Measurements from ENCODE around the gene AXIN2. TPM values are rescaled to one million over a fixed set of nuclear protein-coding genes. Genes with fewer than 3 reads are reported as not detected.
A peak's percentile ranks its signal among the peaks of the same experiment; 100 is the strongest.
"Not testable (repeated sequence)": the region's sequence is repeated elsewhere in the genome, so short reads cannot be mapped to it uniquely, and the experiment has no call there.

The AXIN2 gene
- total RNA-seq, 4 donors from 2014 or later = 9.8 to 36.9 (median 19.8) TPM

DNA sequence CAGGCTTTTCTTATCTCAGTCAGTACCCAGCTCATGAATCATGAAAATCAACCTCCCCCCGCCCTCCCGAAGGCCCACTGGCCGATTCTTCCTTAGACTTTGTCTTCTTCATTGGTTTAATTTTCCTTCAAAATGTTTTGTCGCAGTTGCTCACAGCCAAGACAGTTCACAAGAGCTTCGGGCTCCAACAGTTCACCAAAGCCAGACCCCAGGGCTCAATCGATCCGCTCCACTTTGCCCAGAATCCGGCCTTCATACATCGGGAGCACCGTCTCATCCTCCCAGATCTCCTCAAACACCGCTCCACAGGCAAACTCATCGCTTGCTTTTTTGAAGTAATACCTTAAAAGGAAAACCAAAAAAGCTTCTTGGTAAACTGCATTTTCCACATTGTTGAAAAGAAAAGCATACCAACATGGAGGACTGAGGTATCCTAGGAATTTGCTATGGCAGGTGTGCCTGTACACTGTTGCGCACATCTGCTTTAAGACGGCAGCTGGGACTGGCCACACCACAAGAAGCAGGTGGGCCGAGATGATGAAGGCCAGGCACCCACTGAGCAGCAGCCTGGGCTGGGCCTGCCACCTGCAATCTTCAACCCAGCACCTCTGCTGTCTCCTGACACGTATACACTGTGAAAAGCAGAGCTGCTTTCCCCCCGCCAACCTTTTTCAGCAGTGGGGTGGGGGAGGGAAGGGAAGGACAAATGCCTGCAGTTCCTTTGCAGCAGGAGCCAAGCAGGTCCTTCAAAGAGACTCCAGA, 31.5 kb downstream of the AXIN2 start:
- H3K36me3 ChIP-seq = peaks cover 60% of the 10 kb centered on the region
- TF ChIP-seq POLR2AphosphoS5 (IDR thresholded peaks at IDR 0.05) (no peak), EP300 (IDR thresholded peaks at IDR 0.05) (no peak), POLR2A (IDR thresholded peaks at IDR 0.05) (no peak)
- TF ChIP-seq, protein P1, sequence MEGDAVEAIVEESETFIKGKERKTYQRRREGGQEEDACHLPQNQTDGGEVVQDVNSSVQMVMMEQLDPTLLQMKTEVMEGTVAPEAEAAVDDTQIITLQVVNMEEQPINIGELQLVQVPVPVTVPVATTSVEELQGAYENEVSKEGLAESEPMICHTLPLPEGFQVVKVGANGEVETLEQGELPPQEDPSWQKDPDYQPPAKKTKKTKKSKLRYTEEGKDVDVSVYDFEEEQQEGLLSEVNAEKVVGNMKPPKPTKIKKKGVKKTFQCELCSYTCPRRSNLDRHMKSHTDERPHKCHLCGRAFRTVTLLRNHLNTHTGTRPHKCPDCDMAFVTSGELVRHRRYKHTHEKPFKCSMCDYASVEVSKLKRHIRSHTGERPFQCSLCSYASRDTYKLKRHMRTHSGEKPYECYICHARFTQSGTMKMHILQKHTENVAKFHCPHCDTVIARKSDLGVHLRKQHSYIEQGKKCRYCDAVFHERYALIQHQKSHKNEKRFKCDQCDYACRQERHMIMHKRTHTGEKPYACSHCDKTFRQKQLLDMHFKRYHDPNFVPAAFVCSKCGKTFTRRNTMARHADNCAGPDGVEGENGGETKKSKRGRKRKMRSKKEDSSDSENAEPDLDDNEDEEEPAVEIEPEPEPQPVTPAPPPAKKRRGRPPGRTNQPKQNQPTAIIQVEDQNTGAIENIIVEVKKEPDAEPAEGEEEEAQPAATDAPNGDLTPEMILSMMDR (IDR thresholded peaks at IDR 0.05) = no peak

DNA sequence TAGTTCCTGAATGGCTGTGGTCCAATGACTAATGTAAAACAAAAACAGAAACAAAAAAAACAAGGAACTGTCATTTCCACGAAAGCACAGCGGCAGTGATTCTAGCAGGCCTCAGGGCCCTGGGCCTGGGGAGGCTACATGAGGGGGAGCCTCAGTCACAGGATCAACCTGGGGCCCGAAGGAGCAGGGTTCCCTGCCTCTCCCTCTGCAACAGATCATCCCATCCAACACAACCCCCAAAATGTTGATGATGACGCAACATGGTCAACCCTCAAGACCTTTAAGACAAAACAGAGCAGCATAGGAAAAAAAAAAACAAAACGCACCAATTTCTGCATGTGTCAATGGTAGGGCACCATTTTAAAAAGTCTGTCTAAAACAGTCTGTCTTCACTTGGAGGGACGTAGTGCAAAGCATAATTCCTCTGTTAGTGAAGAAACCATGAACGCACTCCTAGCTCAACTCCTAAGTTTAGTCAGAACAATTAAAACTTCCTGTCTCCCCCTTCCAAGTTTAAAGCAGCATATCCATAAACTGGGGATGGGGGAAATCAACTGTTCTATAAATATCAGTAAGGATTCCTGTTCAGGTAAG, 32.3 kb downstream of the AXIN2 start:
- Histone ChIP-seq H3K36me3 (peaks cover 52% of the 10 kb centered on the region), H3K4me1 (peaks cover 24% of the 10 kb centered on the region), H3K27ac (no peak overlapping the region), H3K9me3 (no peaks in the 10 kb centered on the region), H3K27me3 (no peaks in the 10 kb centered on the region), H3K4me3 (no peak overlapping the region)
- 80% methylated on average over 7 of the region's 7 CpGs for WGBS
- DNase-seq (ENCODE audit: low spot score in 2 of 2) = peak in 1 of 2 donors; percentile 47
- TF ChIP-seq POLR2A (IDR thresholded peaks at IDR 0.05) = no peak

More for the DNA sequence above, 31.5 kb downstream of the AXIN2 start:
- H3K27ac ChIP-seq = no peak overlapping the region
- peak in 1 of 2 donors; percentile 52 for DNase-seq (ENCODE audit: low spot score in 2 of 2)
- H3K4me3 ChIP-seq = no peak overlapping the region
- H3K27me3 ChIP-seq = no peaks in the 10 kb centered on the region
- H3K4me1 ChIP-seq = peaks cover 24% of the 10 kb centered on the region
- H3K9me3 ChIP-seq = no peaks in the 10 kb centered on the region
- WGBS = 91% methylated on average over 17 of the region's 17 CpGs

DNA sequence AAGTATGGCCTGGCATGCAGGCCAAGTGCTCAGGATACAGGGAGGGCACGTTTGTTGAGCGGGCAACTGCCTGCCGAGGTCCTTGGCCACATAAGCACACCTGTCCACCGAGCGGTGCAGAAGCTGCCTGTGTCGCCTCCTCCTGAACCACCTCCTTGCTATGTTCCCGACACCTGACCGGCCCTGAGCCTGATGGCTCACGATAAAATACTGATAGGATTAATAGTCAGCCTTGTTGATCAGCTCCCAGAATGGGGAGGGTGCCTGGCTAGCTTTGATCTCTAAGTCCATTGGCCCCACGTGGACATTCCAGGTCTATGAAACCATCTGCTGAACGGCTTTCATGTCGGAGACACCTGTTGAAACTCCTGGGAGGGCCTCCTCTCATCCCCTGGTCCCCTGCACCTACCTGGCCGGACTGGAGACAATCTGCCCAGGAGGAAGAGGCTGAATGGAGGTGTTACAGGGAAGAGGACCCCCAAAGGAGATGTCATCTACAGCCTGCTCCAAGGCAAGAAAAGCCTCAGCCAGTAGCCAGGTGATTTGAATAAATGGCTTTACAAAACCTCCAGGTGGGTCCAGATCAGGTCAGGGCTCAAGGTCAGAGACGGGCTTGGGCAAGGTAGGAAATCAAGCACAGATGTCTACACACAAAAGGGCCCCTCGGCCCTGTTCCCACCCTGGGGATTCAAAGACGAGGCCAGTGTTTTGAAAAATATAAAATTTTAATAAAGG, 33.4 kb downstream of the AXIN2 start:
- no peak for TF ChIP-seq POLR2A (IDR thresholded peaks at IDR 0.05)
- no peak for TF ChIP-seq EP300 (IDR thresholded peaks at IDR 0.05)
- TF ChIP-seq, protein P1 (IDR thresholded peaks at IDR 0.05) = no peak
- TF ChIP-seq POLR2AphosphoS5 (IDR thresholded peaks at IDR 0.05) = no peak
- WGBS = 80% methylated on average over 16 of the region's 16 CpGs

DNA sequence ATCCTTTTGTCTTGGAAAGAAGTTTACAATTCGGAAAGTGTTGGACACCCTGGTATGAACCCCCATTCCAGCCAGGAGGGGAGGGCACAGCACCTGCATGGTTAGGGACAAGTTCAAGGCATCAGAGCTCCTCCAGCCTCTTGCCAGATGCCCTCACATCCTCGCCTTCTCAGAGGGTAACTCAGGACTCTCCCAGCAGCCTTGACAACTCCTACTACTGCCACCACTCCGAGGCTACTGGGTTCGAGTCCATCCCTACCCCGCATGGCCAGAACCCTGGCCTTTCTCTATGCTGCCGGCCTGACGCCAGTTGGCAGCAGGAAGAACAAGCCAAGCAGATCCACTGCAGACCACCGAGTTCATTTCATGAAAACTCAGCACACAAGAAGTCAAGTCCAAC, 34.1 kb downstream of the AXIN2 start:
- H3K4me3 ChIP-seq = no peak overlapping the region
- no peak overlapping the region for H3K27ac ChIP-seq
- WGBS = 89% methylated on average over 8 of the region's 8 CpGs
- no peaks in the 10 kb centered on the region for H3K27me3 ChIP-seq
- H3K4me1 ChIP-seq = peaks cover 18% of the 10 kb centered on the region
- DNase-seq (ENCODE audit: low spot score in 2 of 2) = peak in 1 of 2 donors; percentile 21
- TF ChIP-seq POLR2A (IDR thresholded peaks at IDR 0.05) = no peak
- TF ChIP-seq, protein P1 (IDR thresholded peaks at IDR 0.05) = no peak
- no peak for TF ChIP-seq EP300 (IDR thresholded peaks at IDR 0.05)
- no peak for TF ChIP-seq POLR2AphosphoS5 (IDR thresholded peaks at IDR 0.05)
- peaks cover 34% of the 10 kb centered on the region for H3K36me3 ChIP-seq
- no peaks in the 10 kb centered on the region for H3K9me3 ChIP-seq

More for the DNA sequence above, 33.4 kb downstream of the AXIN2 start:
- no peaks in the 10 kb centered on the region for H3K27me3 ChIP-seq
- H3K27ac ChIP-seq = no peak overlapping the region
- no peak overlapping the region for H3K4me3 ChIP-seq
- no peaks in the 10 kb centered on the region for H3K9me3 ChIP-seq
- peak in 1 of 2 donors; percentile 59 for DNase-seq (ENCODE audit: low spot score in 2 of 2)
- peaks cover 23% of the 10 kb centered on the region for H3K4me1 ChIP-seq
- H3K36me3 ChIP-seq = peaks cover 41% of the 10 kb centered on the region

DNA sequence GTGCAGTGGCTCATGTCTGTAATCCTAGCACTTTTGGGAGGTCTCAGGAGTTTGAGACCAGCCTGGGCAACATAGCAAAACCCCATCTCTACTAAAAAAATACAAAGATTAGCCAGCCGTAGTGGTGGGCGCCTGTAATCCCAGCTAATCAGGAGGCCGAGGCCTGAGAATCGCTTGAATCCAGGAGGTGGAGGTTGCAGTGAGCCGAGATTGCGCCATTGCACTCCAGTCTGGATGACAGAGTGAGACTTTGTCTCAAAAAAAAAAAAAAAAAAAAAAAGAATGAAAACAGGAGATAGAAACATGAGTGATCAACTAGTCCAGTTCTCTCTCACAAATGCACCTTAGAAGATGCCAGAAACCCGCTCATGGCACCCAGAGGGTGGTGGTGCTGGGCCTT, 34.6 kb downstream of the AXIN2 start:
- Histone ChIP-seq H3K4me1 (peaks cover 13% of the 10 kb centered on the region), H3K36me3 (peaks cover 29% of the 10 kb centered on the region)
- H3K9me3 ChIP-seq, H3K27me3 ChIP-seq, H3K27ac ChIP-seq, H3K4me3 ChIP-seq: not testable (repeated sequence)
- WGBS = 86% methylated on average over 7 of the region's 7 CpGs
- peak in 1 of 2 donors; percentile 16 for DNase-seq (ENCODE audit: low spot score in 2 of 2)
